Gastrocnemius medialis (tissue), 4 donors: ENCODE results near the gene PPM1M.

Source experiments
- CTCF ChIP-seq, 5 experiments: fragments of 450-650 bp in 3 of 5; fragments of 200-600 bp in 2 of 5; sonication (generic) in 2 of 5; IDR thresholded peaks in 4 of 5; conservative IDR thresholded peaks in 1 of 5; 1 replicate in 4 of 5; 2 replicates in 1 of 5; pipeline ENCODE4 v1.5.1; 2016 to 2019; ENCODE audit warnings: antibody characterized with exemption in 5 of 5, mild to moderate bottlenecking in 3 of 5, moderate library complexity in 3 of 5
- POLR2A ChIP-seq, 2 donors: fragments of 450-650 bp; IDR thresholded peaks; one replicate each; pipeline ENCODE4 v1.6.1; 2017; ENCODE audit warnings: antibody characterized with exemption in 2 of 2, mild to moderate bottlenecking in 2 of 2, moderate library complexity in 2 of 2

GRCh38 chr3:52232279-52233107, 13.1 kb upstream of the PPM1M start:
- peak in 3 of 5 experiments; percentile 20 to 43 (median 33) for TF ChIP-seq CTCF (IDR thresholded peaks at IDR 0.05 in 4 of 5, conservative IDR thresholded peaks at IDR 0.05 in 1 of 5)
- no peak for TF ChIP-seq POLR2A (IDR thresholded peaks at IDR 0.05)
